Neural progenitor cell (in vitro differentiated cells): ENCODE measurements around the gene TMEFF2. TPM values are rescaled to one million over a fixed set of nuclear protein-coding genes. Genes with fewer than 3 reads are reported as not detected.

Experiments
- DNase-seq: peaks from one replicate; pipeline ENCODE4 v3.0.0-alpha.2; 2016; ENCODE audit warnings: low spot score
- H2AFZ ChIP-seq: fragments of 200-600 bp; sonication (generic); replicated peaks from 2 replicates; pipeline ENCODE4 v1.6.1; 2016; ENCODE audit warnings: antibody characterized with exemption
- H3F3A ChIP-seq: fragments of 200-600 bp; sonication (generic); 2 replicates; pipeline ENCODE4 v1.6.1; 2016; ENCODE audit warnings: antibody characterized with exemption, low read depth
- H3K27ac ChIP-seq: fragments of 200-600 bp; sonication (generic); 2 replicates; pipeline ENCODE4 v1.5.1; 2016; ENCODE audit warnings: mild to moderate bottlenecking
- H3K27me3 ChIP-seq: fragments of 200-600 bp; sonication (generic); 2 replicates; pipeline ENCODE4 v1.6.1; 2016; ENCODE audit warnings: mild to moderate bottlenecking, moderate library complexity
- H3K36me3 ChIP-seq: fragments of 200-600 bp; sonication (generic); 2 replicates; pipeline ENCODE4 v1.5.1; 2016
- H3K4me1 ChIP-seq: fragments of 200-600 bp; sonication (generic); 2 replicates; pipeline ENCODE4 v1.6.1; 2016; ENCODE audit warnings: mixed run types
- H3K4me2 ChIP-seq: fragments of 200-600 bp; sonication (generic); 2 replicates; pipeline ENCODE4 v1.6.1; 2016
- H3K4me3 ChIP-seq: fragments of 200-600 bp; sonication (generic); 2 replicates; pipeline ENCODE4 v1.5.1; 2016
- H3K79me2 ChIP-seq: fragments of 200-600 bp; sonication (generic); 2 replicates; pipeline ENCODE4 v1.6.1; 2016; ENCODE audit warnings: low read depth
- H3K9ac ChIP-seq: fragments of 200-600 bp; sonication (generic); 2 replicates; pipeline ENCODE4 v1.6.1; 2016
- H3K9me3 ChIP-seq: fragments of 200-600 bp; sonication (generic); 2 replicates; pipeline ENCODE4 v1.5.1; 2016; ENCODE audit warnings: low read depth
- H4K20me1 ChIP-seq: fragments of 200-600 bp; sonication (generic); 2 replicates; pipeline ENCODE4 v1.6.1; 2016; ENCODE audit warnings: low read depth
- H3K27ac Mint-ChIP-seq: 3 replicates; pipeline ENCODE4 v1.8.0; 2021; ENCODE audit warnings: mixed read lengths
- H3K27me3 Mint-ChIP-seq: 2 replicates; pipeline ENCODE4 v1.8.0; 2022; ENCODE audit warnings: low read depth, mild to moderate bottlenecking, inconsistent platforms, moderate library complexity, mixed read lengths; ENCODE audit not compliant: insufficient read depth
- H3K36me3 Mint-ChIP-seq: 3 replicates; pipeline ENCODE4 v1.8.0; 2021; ENCODE audit warnings: mixed read lengths
- H3K4me1 Mint-ChIP-seq: 3 replicates; pipeline ENCODE4 v1.8.0; 2021; ENCODE audit warnings: mixed read lengths
- H3K4me3 Mint-ChIP-seq: 3 replicates; pipeline ENCODE4 v1.8.0; 2021; ENCODE audit warnings: mild to moderate bottlenecking, moderate library complexity, mixed read lengths
- H3K9me3 Mint-ChIP-seq: 3 replicates; pipeline ENCODE4 v1.8.0; 2020; ENCODE audit warnings: mixed read lengths
- EZH2 ChIP-seq: fragments of 200-600 bp; sonication (generic); IDR thresholded peaks from 2 replicates; pipeline ENCODE4 v1.6.1; 2017; ENCODE audit warnings: antibody characterized with exemption, mild to moderate bottlenecking, moderate library complexity
- EZH2phosphoT487 ChIP-seq: fragments of 200-600 bp; sonication (generic); IDR thresholded peaks from 2 replicates; pipeline ENCODE4 v1.6.1; 2017; ENCODE audit warnings: antibody characterized with exemption
- total RNA-seq: library from RNA; depleted of rRNA; stranded (reverse); fragments of >200 nt; gene quantifications from 2 replicates; pipeline ENCODE4 v1.2.3, GENCODE V29; 2015; ENCODE audit warnings: low replicate concordance
- TF ChIP-seq, protein P1 (sequence below): fragments of 200-600 bp; sonication (generic); IDR thresholded peaks from 2 replicates; pipeline ENCODE4 v1.5.1; 2017; ENCODE audit warnings: antibody characterized with exemption, mild to moderate bottlenecking

Gene TMEFF2
- total RNA-seq, 1 donor from 2014 or later = 1.7 TPM

- H3F3A ChIP-seq = no peaks in the 10 kb centered on the region
- H3K4me1 ChIP-seq = no peaks in the 10 kb centered on the region
- H3K4me3 Mint-ChIP-seq = no peak overlapping the region
- H3K4me1 Mint-ChIP-seq = no peaks in the 10 kb centered on the region
- no peak overlapping the region for H3K27ac ChIP-seq
- no peak overlapping the region for H2AFZ ChIP-seq
- H3K9ac ChIP-seq = no peak overlapping the region
- H3K4me3 ChIP-seq = no peak overlapping the region
- H3K27me3 ChIP-seq = no peaks in the 10 kb centered on the region
- DNase-seq = no peak
- TF ChIP-seq EZH2 = no peak
- no peak for TF ChIP-seq EZH2phosphoT487
- TF ChIP-seq, protein P1, sequence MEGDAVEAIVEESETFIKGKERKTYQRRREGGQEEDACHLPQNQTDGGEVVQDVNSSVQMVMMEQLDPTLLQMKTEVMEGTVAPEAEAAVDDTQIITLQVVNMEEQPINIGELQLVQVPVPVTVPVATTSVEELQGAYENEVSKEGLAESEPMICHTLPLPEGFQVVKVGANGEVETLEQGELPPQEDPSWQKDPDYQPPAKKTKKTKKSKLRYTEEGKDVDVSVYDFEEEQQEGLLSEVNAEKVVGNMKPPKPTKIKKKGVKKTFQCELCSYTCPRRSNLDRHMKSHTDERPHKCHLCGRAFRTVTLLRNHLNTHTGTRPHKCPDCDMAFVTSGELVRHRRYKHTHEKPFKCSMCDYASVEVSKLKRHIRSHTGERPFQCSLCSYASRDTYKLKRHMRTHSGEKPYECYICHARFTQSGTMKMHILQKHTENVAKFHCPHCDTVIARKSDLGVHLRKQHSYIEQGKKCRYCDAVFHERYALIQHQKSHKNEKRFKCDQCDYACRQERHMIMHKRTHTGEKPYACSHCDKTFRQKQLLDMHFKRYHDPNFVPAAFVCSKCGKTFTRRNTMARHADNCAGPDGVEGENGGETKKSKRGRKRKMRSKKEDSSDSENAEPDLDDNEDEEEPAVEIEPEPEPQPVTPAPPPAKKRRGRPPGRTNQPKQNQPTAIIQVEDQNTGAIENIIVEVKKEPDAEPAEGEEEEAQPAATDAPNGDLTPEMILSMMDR = no peak
- H3K27ac Mint-ChIP-seq = no peak overlapping the region
- H4K20me1 ChIP-seq = no peaks in the 10 kb centered on the region
- no peaks in the 10 kb centered on the region for H3K9me3 Mint-ChIP-seq
- no peak overlapping the region for H3K4me2 ChIP-seq
- no peaks in the 10 kb centered on the region for H3K79me2 ChIP-seq
- H3K27me3 Mint-ChIP-seq = no peaks in the 10 kb centered on the region
- no peaks in the 10 kb centered on the region for H3K9me3 ChIP-seq
- no peaks in the 10 kb centered on the region for H3K36me3 Mint-ChIP-seq
- no peaks in the 10 kb centered on the region for H3K36me3 ChIP-seq
Observed at GRCh38 chr2:191961556-191961955, 233.2 kb downstream of the TMEFF2 start.

DNA sequence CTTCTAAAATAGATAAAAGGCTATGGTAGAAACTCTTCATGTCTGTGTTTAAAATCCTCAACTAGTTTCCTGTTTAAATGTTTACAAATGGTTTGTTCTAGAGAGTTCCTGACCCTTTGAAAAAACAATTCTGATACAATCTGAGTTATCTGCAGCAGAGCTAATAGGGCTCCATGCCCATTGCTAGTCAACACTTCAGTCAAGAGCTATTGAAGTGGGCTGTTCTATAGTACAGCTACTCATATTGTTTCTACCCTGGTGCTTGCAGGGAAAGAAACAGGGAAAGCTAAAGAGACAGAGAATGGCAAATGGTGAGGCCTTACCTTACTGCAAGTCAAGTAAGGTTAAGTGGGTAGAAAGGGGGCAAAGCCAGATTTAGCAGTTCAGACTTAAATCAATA is 235.5 kb downstream of the TMEFF2 start:
- H3K27me3 ChIP-seq = no peaks in the 10 kb centered on the region
- no peaks in the 10 kb centered on the region for H3K36me3 ChIP-seq
- no peaks in the 10 kb centered on the region for H3K4me1 ChIP-seq
- Mint-ChIP-seq H3K4me1 (no peaks in the 10 kb centered on the region), H3K4me3 (no peak overlapping the region), H3K9me3 (no peaks in the 10 kb centered on the region), H3K36me3 (no peaks in the 10 kb centered on the region), H3K27me3 (no peaks in the 10 kb centered on the region), H3K27ac (no peak overlapping the region)
- H3K4me2 ChIP-seq = no peak overlapping the region
- no peak overlapping the region for H3K9ac ChIP-seq
- H3F3A ChIP-seq = no peaks in the 10 kb centered on the region
- H3K4me3 ChIP-seq = no peak overlapping the region
- no peaks in the 10 kb centered on the region for H3K9me3 ChIP-seq
- H3K27ac ChIP-seq = no peak overlapping the region
- H2AFZ ChIP-seq = no peak overlapping the region
- TF ChIP-seq EZH2 (no peak), EZH2phosphoT487 (no peak)
- H3K79me2 ChIP-seq = no peaks in the 10 kb centered on the region
- DNase-seq = no peak
- no peaks in the 10 kb centered on the region for H4K20me1 ChIP-seq

GRCh38 chr2:191957996-191958860 is 236.5 kb downstream of the TMEFF2 start:
- Mint-ChIP-seq H3K4me3 (no peak overlapping the region), H3K27ac (no peak overlapping the region), H3K36me3 (no peaks in the 10 kb centered on the region), H3K27me3 (no peaks in the 10 kb centered on the region), H3K4me1 (no peaks in the 10 kb centered on the region), H3K9me3 (no peaks in the 10 kb centered on the region)
- H3F3A ChIP-seq = no peaks in the 10 kb centered on the region
- no peaks in the 10 kb centered on the region for H3K4me1 ChIP-seq
- TF ChIP-seq EZH2 (no peak), EZH2phosphoT487 (no peak)
- TF ChIP-seq, protein P1 = no peak
- H3K79me2 ChIP-seq = no peaks in the 10 kb centered on the region
- H4K20me1 ChIP-seq = no peaks in the 10 kb centered on the region
- H3K9ac ChIP-seq = no peak overlapping the region
- no peaks in the 10 kb centered on the region for H3K27me3 ChIP-seq
- H2AFZ ChIP-seq = no peak overlapping the region
- no peak overlapping the region for H3K27ac ChIP-seq
- no peaks in the 10 kb centered on the region for H3K36me3 ChIP-seq
- H3K4me2 ChIP-seq = no peak overlapping the region
- no peak for DNase-seq
- H3K9me3 ChIP-seq = no peaks in the 10 kb centered on the region
- H3K4me3 ChIP-seq = no peak overlapping the region

- Histone ChIP-seq H3K27me3 (no peaks in the 10 kb centered on the region), H3K9ac (no peak overlapping the region), H3F3A (no peaks in the 10 kb centered on the region), H3K4me3 (no peak overlapping the region), H4K20me1 (no peaks in the 10 kb centered on the region), H2AFZ (no peak overlapping the region), H3K79me2 (no peaks in the 10 kb centered on the region), H3K36me3 (no peaks in the 10 kb centered on the region), H3K27ac (no peak overlapping the region), H3K4me1 (no peaks in the 10 kb centered on the region), H3K9me3 (no peaks in the 10 kb centered on the region), H3K4me2 (no peak overlapping the region)
- H3K36me3 Mint-ChIP-seq = no peaks in the 10 kb centered on the region
- H3K9me3 Mint-ChIP-seq = no peaks in the 10 kb centered on the region
- no peak overlapping the region for H3K4me3 Mint-ChIP-seq
- TF ChIP-seq, protein P1 = no peak
- TF ChIP-seq EZH2 (no peak), EZH2phosphoT487 (no peak)
- H3K4me1 Mint-ChIP-seq = no peaks in the 10 kb centered on the region
- H3K27ac Mint-ChIP-seq = no peak overlapping the region
- peaks cover 2% of the 10 kb centered on the region for H3K27me3 Mint-ChIP-seq
- DNase-seq = no peak
Observed at GRCh38 chr2:191954451-191954850, 240.3 kb downstream of the TMEFF2 start.
